Hypothalamus (tissue), 51 donors: ENCODE data around the gene HSD17B12.

Experiments used
- DNase-seq, 51 donors: peaks; one replicate each; lab custom pipeline; 2025; lab: John Stamatoyannopoulos, UW

The HSD17B12 gene

GRCh38 chr11:43797337-43797736 is 116.8 kb downstream of the HSD17B12 start:
- DNase-seq = no peak

GRCh38 chr11:43797866-43798265 is 117.3 kb downstream of the HSD17B12 start:
- DNase-seq = no peak

GRCh38 chr11:43802509-43802908 is 122.0 kb downstream of the HSD17B12 start:
- no peak for DNase-seq

GRCh38 chr11:43803766-43804165 is 123.2 kb downstream of the HSD17B12 start:
- no peak for DNase-seq

- no peak for DNase-seq
Observed at GRCh38 chr11:43806976-43807375, 126.4 kb downstream of the HSD17B12 start.

- peak in 2 of 51 donors; percentile 5 to 60 for DNase-seq
Observed at GRCh38 chr11:43810929-43811596, 130.5 kb downstream of the HSD17B12 start.

- no peak for DNase-seq
Observed at GRCh38 chr11:43812471-43812870, 131.9 kb downstream of the HSD17B12 start.

- DNase-seq = no peak
Observed at GRCh38 chr11:43818220-43818619, 137.7 kb downstream of the HSD17B12 start.

GRCh38 chr11:43819926-43820325 is 139.4 kb downstream of the HSD17B12 start:
- no peak for DNase-seq

GRCh38 chr11:43823316-43823715 is 142.8 kb downstream of the HSD17B12 start:
- DNase-seq = no peak

- DNase-seq = no peak
Observed at GRCh38 chr11:43823851-43824250, 143.3 kb downstream of the HSD17B12 start.

- peak in 2 of 51 donors; percentile 1 to 16 for DNase-seq
Observed at GRCh38 chr11:43825217-43825816, 144.8 kb downstream of the HSD17B12 start.

GRCh38 chr11:43830928-43831440 is 150.4 kb downstream of the HSD17B12 start:
- DNase-seq = peak in 9 of 51 donors; percentile 9 to 77 (median 22)

GRCh38 chr11:43832536-43832935 is 152.0 kb downstream of the HSD17B12 start:
- DNase-seq = no peak

- DNase-seq = no peak
Observed at GRCh38 chr11:43833657-43834073, 153.1 kb downstream of the HSD17B12 start.

GRCh38 chr11:43834286-43834685 is 153.7 kb downstream of the HSD17B12 start:
- no peak for DNase-seq

GRCh38 chr11:43835104-43835503 is 154.6 kb downstream of the HSD17B12 start:
- DNase-seq = peak in 5 of 51 donors; percentile 6 to 10 (median 9)

GRCh38 chr11:43837879-43838278 is 157.3 kb downstream of the HSD17B12 start:
- DNase-seq = no peak

- no peak for DNase-seq
Observed at GRCh38 chr11:43842021-43842420, 161.5 kb downstream of the HSD17B12 start.

GRCh38 chr11:43845816-43846215 is 165.3 kb downstream of the HSD17B12 start:
- DNase-seq = no peak

- DNase-seq = peak in 27 of 51 donors; percentile 1 to 62 (median 19)
Observed at GRCh38 chr11:43852057-43852636, 171.6 kb downstream of the HSD17B12 start.

- DNase-seq = no peak
Observed at GRCh38 chr11:43853781-43854180, 173.2 kb downstream of the HSD17B12 start.
